ENCODE measurements around the gene FAM174C. TPM values are rescaled to one million over a fixed set of nuclear protein-coding genes. Genes with fewer than 3 reads are reported as not detected.

Gene FAM174C
- total and polyA plus RNA-seq, 2 experiments from 2014 or later = 31.2 to 34.4 TPM

DNA sequence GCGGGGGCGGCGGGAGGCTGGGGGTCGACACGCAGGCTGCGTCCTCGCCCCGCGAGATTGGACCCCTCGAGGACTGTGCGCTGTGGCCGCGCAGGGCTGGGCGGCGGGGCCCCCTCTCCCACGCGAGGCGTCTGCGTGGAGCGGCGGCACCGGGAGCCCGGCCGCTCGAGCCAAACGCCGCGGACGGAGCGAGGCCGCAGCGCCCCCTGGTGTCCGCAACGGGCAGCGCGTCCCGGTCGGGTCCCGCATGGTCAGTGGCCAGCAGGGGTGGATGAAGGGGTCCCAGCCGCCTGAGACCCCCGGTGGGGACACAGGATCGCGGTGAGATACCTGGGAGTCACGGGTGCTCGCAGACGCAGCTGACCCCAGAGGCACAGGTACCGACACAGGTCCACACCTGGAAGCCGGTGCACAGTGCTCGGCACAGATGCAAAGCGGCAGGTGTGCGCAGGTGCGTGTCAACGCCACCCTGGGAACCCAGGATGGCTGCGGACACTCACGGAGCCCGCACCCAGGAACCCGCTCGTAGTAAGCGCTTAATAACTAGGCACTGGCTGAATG, 8.3 kb upstream of the FAM174C start:
- peak overlapping the region; percentile 1 for H3K27ac ChIP-seq
- H3K4me3 ChIP-seq = peak overlapping the region; percentile 49
- peak; percentile 64 to 74 for DNase-seq (ENCODE audit: low read depth in 1 of 2, low spot score in 1 of 2)
- TF ChIP-seq, protein P1, sequence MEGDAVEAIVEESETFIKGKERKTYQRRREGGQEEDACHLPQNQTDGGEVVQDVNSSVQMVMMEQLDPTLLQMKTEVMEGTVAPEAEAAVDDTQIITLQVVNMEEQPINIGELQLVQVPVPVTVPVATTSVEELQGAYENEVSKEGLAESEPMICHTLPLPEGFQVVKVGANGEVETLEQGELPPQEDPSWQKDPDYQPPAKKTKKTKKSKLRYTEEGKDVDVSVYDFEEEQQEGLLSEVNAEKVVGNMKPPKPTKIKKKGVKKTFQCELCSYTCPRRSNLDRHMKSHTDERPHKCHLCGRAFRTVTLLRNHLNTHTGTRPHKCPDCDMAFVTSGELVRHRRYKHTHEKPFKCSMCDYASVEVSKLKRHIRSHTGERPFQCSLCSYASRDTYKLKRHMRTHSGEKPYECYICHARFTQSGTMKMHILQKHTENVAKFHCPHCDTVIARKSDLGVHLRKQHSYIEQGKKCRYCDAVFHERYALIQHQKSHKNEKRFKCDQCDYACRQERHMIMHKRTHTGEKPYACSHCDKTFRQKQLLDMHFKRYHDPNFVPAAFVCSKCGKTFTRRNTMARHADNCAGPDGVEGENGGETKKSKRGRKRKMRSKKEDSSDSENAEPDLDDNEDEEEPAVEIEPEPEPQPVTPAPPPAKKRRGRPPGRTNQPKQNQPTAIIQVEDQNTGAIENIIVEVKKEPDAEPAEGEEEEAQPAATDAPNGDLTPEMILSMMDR (IDR thresholded peaks at IDR 0.05; ENCODE audit: low read depth, low read length) = peak; percentile 78
- no peaks in the 10 kb centered on the region for H3K27me3 ChIP-seq
- no peaks in the 10 kb centered on the region for H3K9me3 ChIP-seq (ENCODE audit: low read depth)
- peaks cover 52% of the 10 kb centered on the region for H3K4me1 ChIP-seq (ENCODE audit: low read depth)
- H3K36me3 ChIP-seq = peaks cover 11% of the 10 kb centered on the region

DNA sequence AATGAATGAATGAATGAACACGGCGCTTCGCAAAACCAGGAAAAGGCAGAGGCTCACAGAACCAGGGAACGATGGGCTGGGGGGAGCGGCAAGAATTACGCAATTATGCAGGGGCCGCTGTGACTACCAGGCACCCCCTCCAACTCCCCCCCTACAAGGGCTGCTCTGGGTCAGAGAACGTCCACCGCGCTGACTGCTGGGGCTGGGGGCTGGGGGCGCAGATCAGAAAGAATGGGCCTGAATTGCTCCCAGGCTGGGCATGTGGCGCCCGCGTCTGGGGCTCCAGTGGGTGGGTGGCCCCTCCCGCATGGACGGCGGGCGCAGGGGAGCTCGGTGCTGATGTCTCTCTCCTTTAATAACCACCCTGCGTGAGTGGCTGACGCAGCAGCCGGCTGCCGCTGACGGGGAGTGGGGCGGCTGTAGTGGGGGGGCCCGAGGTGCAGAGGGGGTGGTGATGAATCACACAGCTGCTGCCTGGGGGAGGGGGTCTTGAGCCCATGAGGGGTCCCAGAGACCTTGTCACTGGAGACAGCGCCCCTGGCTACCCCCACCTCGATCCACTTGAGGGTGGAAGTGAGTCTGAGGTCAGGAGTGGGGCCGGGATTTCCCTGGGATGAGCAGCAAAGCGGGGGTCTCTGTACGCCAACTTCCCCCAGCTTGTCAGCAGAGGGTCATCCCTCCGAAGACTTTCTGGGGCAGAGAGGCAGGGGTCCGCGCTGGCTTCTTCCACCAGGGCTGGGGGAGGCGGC, 7.7 kb upstream of the FAM174C start:
- Histone ChIP-seq H3K27me3 (no peaks in the 10 kb centered on the region), H3K27ac (no peak overlapping the region), H3K4me1 (ENCODE audit: low read depth) (peaks cover 45% of the 10 kb centered on the region)

DNA sequence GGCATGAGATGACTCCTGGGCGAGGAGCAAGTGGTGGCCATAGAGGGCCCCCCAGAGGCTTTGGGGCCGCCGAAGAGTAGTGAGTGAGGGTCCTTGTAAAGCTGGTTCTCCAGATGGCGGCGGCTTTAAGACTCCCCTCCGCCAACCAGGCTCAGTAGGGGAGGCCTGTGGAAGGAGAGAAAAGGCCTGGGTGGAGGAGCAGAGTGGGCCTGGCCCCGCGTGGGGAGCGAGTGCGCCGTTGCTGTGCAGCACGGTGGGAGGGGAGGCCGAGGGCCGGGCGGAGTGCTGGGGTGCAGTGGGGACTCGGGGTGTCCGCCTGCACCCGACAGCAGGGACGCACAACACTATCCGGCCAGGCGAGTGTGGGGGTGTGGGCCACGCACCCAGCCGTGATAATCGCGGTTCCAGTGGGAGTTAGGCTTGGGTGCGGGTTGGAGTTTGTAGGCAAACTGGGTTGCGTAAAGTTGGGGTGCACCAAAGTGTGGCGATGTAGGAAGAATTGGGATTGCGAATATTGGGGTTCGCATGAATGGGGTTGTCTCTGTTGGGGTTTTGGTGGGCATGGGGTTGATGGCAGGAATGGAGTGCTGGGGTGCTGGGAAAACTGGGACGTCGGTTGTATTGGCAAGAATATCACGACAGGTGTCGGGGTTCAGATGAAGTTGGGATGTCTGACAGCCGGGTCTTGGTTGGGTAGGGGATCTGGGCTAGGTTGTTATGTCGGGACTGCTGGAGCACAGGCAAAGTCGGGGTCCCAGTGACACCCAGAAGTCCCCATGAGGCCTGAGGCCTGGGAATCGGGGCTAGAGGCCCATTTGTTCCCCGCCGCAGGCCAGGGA, 6.9 kb upstream of the FAM174C start:
- H3K27me3 ChIP-seq = no peaks in the 10 kb centered on the region
- H3K9me3 ChIP-seq (ENCODE audit: low read depth) = no peaks in the 10 kb centered on the region
- H3K4me3 ChIP-seq = no peak overlapping the region
- TF ChIP-seq, protein P1 (IDR thresholded peaks at IDR 0.05; ENCODE audit: low read depth, low read length) = no peak
- peaks cover 25% of the 10 kb centered on the region for H3K36me3 ChIP-seq
- no peak for DNase-seq (ENCODE audit: low read depth in 1 of 2, low spot score in 1 of 2)
- peaks cover 42% of the 10 kb centered on the region for H3K4me1 ChIP-seq (ENCODE audit: low read depth)
- H3K27ac ChIP-seq = no peak overlapping the region

More for the DNA sequence above, 7.7 kb upstream of the FAM174C start:
- TF ChIP-seq, protein P1 (IDR thresholded peaks at IDR 0.05; ENCODE audit: low read depth, low read length) = no peak
- Histone ChIP-seq H3K4me3 (peak overlapping the region; percentile 49), H3K36me3 (peaks cover 18% of the 10 kb centered on the region), H3K9me3 (ENCODE audit: low read depth) (no peaks in the 10 kb centered on the region)
- DNase-seq (ENCODE audit: low read depth in 1 of 2, low spot score in 1 of 2) = no peak

DNA sequence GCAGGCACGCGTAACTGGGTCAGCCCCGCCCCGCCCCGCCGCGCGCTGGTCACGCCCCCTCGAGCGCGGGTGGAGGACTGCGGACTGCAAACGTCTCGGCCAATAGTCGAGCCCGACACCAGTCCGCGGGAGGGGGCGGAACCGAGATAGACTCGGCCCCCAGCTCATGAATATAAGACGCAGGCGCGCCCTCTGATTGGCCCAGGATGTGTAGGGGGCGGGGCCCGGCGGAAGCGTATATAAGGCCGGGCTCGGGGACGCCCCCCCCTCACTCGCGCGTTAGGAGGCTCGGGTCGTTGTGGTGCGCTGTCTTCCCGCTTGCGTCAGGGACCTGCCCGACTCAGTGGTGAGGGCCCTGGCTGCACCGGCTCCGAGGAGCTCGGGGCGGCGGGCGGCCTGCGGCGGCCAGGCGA, 6.3 kb upstream of the FAM174C start, which contains the start of gene CIRBP:
TSS of gene CIRBP (plus strand) at position 268 of the 413 bp plus-strand sequence. CDS start 1,602 bp downstream, outside the sequence.
- Histone ChIP-seq H3K4me1 (ENCODE audit: low read depth) (peaks cover 42% of the 10 kb centered on the region), H3K9me3 (ENCODE audit: low read depth) (no peaks in the 10 kb centered on the region), H3K36me3 (peaks cover 31% of the 10 kb centered on the region), H3K27me3 (no peaks in the 10 kb centered on the region), H3K4me3 (peak within 1 kb of the TSS; percentile 86), H3K27ac (peak within 1 kb of the TSS; percentile 99)
- DNase-seq (ENCODE audit: low read depth in 1 of 2, low spot score in 1 of 2) = peak; percentile 100
- TF ChIP-seq, protein P1 (IDR thresholded peaks at IDR 0.05; ENCODE audit: low read depth, low read length) = no peak

DNA sequence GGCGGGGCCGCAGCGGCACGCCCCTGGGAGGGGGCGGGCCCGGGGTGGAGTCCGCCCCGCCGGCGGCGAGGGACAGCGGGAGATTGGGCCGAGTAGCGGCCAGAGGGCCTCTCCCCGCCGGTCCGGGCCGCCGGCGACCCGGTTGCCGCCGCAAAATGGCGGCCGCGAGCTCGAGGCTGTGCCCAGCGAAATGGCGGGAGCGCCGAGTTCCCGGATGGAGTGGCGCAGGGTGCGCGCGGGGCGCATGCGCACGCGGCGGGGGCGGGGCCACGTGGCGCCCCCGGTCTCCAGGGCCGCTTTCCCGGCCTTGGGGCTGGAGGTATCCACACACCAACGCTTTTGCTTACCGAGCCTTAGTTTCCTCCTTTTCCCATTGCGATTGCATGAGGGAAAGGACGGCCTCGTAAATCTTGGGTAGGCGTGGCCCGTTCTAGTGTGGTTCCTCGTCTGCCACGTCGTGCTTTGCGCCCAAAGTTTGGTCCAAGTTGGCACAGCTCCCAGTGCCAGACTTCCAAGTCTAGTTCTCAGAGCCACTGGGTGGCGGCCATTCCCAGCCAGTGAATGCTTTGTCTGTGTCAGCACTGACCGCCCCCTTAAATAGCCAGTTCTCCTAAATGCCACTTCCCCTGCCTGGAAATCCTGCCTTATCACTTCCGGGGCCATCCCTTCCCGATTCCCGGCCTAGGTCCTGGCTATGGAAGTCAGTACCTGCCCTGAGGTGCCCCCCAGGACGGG, 5.7 kb upstream of the FAM174C start:
- peak; percentile 88 to 89 for DNase-seq (ENCODE audit: low read depth in 1 of 2, low spot score in 1 of 2)
- no peaks in the 10 kb centered on the region for H3K9me3 ChIP-seq (ENCODE audit: low read depth)
- TF ChIP-seq, protein P1 (IDR thresholded peaks at IDR 0.05; ENCODE audit: low read depth, low read length) = peak; percentile 14
- H3K27me3 ChIP-seq = no peaks in the 10 kb centered on the region
- H3K36me3 ChIP-seq = peaks cover 37% of the 10 kb centered on the region
- H3K27ac ChIP-seq = peak overlapping the region; percentile 99
- H3K4me1 ChIP-seq (ENCODE audit: low read depth) = peaks cover 46% of the 10 kb centered on the region
- H3K4me3 ChIP-seq = peak overlapping the region; percentile 86

Measured in cardiac muscle cell (in vitro differentiated cells and primary cell).